Measurements from ENCODE around the gene IL16.

Gene IL16

DNA sequence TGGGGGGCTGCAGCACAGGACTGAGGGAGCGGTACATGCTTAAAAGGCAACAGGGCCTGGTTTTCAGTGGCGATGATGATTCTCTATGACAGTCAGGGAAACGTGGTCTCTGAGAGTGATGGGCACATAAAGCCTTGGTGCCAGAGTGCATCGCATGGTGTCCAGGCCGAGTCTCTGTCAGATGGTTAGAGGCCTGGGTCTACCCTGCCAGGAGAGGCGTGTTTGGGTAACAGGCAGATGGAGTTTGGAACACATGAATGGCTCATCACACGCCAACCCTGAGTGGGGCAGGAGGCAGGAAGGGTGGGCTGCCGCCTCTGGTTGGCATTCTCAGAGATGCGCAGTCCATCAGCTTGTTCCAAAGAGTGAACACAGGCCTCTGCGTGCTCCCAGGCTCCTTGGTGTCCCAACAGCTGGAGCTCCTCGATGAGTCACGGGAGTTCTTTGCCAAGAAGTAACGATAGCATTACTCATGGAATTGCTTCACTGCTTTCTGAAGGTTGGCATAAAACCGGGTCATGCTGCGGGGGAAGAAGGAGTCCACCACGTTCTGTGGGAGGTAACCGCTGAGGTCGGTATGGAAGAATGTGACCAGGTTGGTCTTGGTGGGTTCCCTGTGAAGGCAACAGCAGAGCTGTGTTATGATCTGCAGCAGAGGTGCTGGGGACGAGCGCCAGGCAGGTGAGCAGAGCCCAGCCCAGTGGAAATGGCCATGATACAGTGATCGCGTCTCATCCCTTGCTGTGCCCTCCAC is 116.3 kb downstream of the IL16 start:
- TF ChIP-seq CTCF (IDR thresholded peaks at IDR 0.05; ENCODE audit: low read depth, low read length) = no peak
- Histone ChIP-seq H3K4me3 (ENCODE audit: low read depth, low read length) (no peak overlapping the region), H3K36me3 (peaks cover 4% of the 10 kb centered on the region; the same call in 1 of the 2 replicates), H3K27me3 (ENCODE audit: insufficient read depth, low read depth, severe bottlenecking) (no peaks in the 10 kb centered on the region), H3K27ac (no peak overlapping the region), H3K9me3 (ENCODE audit: severe bottlenecking) (no peaks in the 10 kb centered on the region)
- no peak for DNase-seq

DNA sequence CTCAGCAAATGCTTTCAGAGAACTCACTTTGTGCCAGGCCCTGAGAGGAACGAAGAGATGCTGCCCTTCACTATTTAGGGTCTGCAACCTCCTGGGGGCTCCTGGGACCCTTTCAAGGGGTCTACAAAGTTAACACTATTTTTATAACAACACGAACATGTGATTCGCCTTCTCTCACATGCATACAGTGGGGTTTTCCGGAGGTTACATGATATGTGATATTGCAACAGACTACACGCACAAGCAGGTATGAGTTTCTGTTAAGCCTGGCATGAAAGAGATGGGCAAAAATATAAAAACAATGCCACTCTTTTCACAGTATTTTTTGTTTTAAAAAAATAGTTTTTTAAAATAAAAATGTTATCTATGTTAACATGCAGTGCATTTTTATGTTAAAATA is 117.0 kb downstream of the IL16 start:
- peaks cover 4% of the 10 kb centered on the region; the same call in 1 of the 2 replicates for H3K36me3 ChIP-seq
- DNase-seq = no peak
- no peaks in the 10 kb centered on the region for H3K9me3 ChIP-seq (ENCODE audit: severe bottlenecking)
- no peak overlapping the region for H3K4me3 ChIP-seq (ENCODE audit: low read depth, low read length)
- H3K27me3 ChIP-seq (ENCODE audit: insufficient read depth, low read depth, severe bottlenecking) = no peaks in the 10 kb centered on the region
- H3K27ac ChIP-seq = no peak overlapping the region
- TF ChIP-seq CTCF (IDR thresholded peaks at IDR 0.05; ENCODE audit: low read depth, low read length) = no peak

GRCh38 chr15:81314378-81314777 is 117.7 kb downstream of the IL16 start:
- Histone ChIP-seq H3K4me3 (ENCODE audit: low read depth, low read length) (no peak overlapping the region), H3K36me3 (peaks cover 7% of the 10 kb centered on the region), H3K9me3 (ENCODE audit: severe bottlenecking) (no peaks in the 10 kb centered on the region), H3K27me3 (ENCODE audit: insufficient read depth, low read depth, severe bottlenecking) (no peaks in the 10 kb centered on the region), H3K27ac (no peak overlapping the region)
- TF ChIP-seq CTCF (IDR thresholded peaks at IDR 0.05; ENCODE audit: low read depth, low read length) = no peak
- no peak for DNase-seq

DNA sequence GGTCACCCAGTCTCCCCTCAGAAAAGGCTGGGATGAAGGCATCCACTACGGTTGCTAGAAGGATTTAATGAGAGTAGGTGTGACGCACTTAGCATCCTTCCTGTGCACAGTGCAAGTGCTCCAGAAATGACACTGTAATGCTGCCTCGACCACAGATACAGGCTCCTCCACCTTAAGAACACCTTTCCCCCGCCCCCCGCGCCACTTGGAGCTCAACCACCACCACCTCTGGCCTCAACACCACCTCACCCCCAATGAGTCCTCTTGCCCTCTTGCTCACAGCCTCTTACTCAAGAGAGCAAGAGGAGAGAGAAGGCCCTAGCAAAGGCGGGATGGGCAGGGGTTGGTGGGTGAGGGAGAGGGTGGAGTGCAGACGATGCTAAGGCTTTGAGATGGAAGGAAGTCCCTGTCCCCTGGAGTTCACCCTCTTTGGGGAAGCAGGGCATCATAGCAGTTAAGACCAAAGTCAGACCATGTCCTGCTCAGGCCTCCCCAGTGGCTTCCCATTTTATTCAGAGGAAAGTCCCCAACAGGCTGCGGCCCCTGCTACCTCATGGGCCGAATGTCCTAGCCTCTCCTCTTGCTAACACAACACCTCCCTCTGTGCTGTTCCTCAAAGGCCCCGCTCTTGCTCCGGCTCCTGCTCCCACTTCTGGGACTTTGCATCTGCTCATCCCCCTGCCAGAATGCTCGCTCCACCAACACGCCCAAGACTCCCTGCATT is 118.9 kb downstream of the IL16 start:
- Histone ChIP-seq H3K36me3 (peaks cover 7% of the 10 kb centered on the region), H3K4me3 (ENCODE audit: low read depth, low read length) (no peak overlapping the region), H3K9me3 (ENCODE audit: severe bottlenecking) (no peaks in the 10 kb centered on the region), H3K27me3 (ENCODE audit: insufficient read depth, low read depth, severe bottlenecking) (no peaks in the 10 kb centered on the region), H3K27ac (no peak overlapping the region)
- no peak for DNase-seq
- no peak for TF ChIP-seq CTCF (IDR thresholded peaks at IDR 0.05; ENCODE audit: low read depth, low read length)

DNA sequence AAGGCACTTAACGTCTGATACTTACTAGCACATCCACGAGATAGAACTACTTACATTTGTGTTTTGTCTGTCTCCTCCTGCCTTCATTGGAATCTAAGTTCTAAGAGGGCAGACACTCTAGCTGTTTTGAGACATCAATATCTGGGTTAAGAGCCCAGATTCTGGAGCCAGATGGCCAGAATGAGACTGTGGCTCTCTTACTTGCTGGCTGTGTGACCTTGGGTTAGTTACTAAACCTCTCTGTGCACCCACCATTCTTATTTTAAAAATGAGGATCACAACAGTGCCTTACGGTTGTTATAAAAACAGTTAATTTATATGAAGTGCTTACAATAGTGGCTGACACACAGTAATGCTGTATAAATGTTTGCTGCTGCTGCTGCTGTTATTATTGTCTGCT is 119.6 kb downstream of the IL16 start:
- Histone ChIP-seq H3K4me3 (ENCODE audit: low read depth, low read length) (no peak overlapping the region), H3K9me3 (ENCODE audit: severe bottlenecking) (no peaks in the 10 kb centered on the region), H3K27ac (no peak overlapping the region), H3K36me3 (peaks cover 7% of the 10 kb centered on the region), H3K27me3 (ENCODE audit: insufficient read depth, low read depth, severe bottlenecking) (no peaks in the 10 kb centered on the region)
- DNase-seq = no peak
- no peak for TF ChIP-seq CTCF (IDR thresholded peaks at IDR 0.05; ENCODE audit: low read depth, low read length)

All from WERI-Rb-1 (cell line).